T1000 (cell line): Measurements from ENCODE around the gene PBX1.

Experiments
- DNase-seq: peaks from one replicate; lab custom pipeline; 2025; ENCODE audit warnings: mixed read lengths; lab: John Stamatoyannopoulos, UW

Gene PBX1

GRCh38 chr1:164779376-164779775 is 220.4 kb downstream of the PBX1 start:
- DNase-seq, result no peak

- no peak for DNase-seq
These were observed 221.3 kb downstream of the PBX1 start for GRCh38 chr1:164780111-164780812.

GRCh38 chr1:164780863-164781262 is 221.9 kb downstream of the PBX1 start:
- DNase-seq, result peak; percentile 32

GRCh38 chr1:164781972-164782371 is 223.0 kb downstream of the PBX1 start:
- no peak for DNase-seq

GRCh38 chr1:164783778-164784555 is 225.0 kb downstream of the PBX1 start:
- no peak for DNase-seq

GRCh38 chr1:164784960-164785359 is 226.0 kb downstream of the PBX1 start:
- DNase-seq, result no peak

- no peak for DNase-seq
These were observed 227.0 kb downstream of the PBX1 start for GRCh38 chr1:164785841-164786534.

- DNase-seq, result peak; percentile 29
These were observed 228.2 kb downstream of the PBX1 start for GRCh38 chr1:164786980-164787833.

GRCh38 chr1:164787834-164788231 is 228.8 kb downstream of the PBX1 start:
- no peak for DNase-seq

GRCh38 chr1:164790081-164790480 is 231.1 kb downstream of the PBX1 start:
- no peak for DNase-seq

- DNase-seq, result no peak
These were observed 233.5 kb downstream of the PBX1 start for GRCh38 chr1:164792410-164793004.

GRCh38 chr1:164794356-164794755 is 235.4 kb downstream of the PBX1 start:
- DNase-seq, result peak; percentile 8

- DNase-seq, result no peak
These were observed 237.9 kb downstream of the PBX1 start for GRCh38 chr1:164796916-164797315.

- DNase-seq, result no peak
These were observed 242.3 kb downstream of the PBX1 start for GRCh38 chr1:164801246-164801731.

GRCh38 chr1:164801791-164802502 is 243.0 kb downstream of the PBX1 start:
- no peak for DNase-seq

- DNase-seq, result no peak
These were observed 243.7 kb downstream of the PBX1 start for GRCh38 chr1:164802529-164803282.

GRCh38 chr1:164803366-164803765 is 244.4 kb downstream of the PBX1 start:
- no peak for DNase-seq

- DNase-seq, result no peak
These were observed 245.4 kb downstream of the PBX1 start for GRCh38 chr1:164804366-164804765.

- DNase-seq, result no peak
These were observed 246.4 kb downstream of the PBX1 start for GRCh38 chr1:164805399-164805798.

- no peak for DNase-seq
These were observed 247.5 kb downstream of the PBX1 start for GRCh38 chr1:164806531-164806930.
